ENCODE measurements around the gene SLC25A14.

Gene SLC25A14

DNA sequence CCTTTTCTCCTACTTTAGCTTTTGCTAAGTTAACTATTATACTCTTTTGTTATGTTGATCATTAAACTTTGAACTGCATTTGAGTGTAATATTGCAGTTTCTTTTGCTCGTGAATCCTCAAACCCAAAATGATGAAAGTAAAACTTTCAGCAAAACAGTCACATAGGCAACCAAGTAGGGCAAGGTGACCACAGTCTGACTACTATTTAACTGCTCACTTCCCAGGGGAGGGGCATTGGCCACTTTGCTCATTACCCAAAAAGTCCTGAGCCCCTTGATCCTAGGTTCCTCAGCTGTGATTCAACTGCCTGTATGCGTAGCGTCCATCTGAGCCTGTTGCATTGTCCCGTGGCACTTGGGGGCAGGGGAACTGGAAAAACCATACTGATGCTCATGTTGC is 79.0 kb downstream of the SLC25A14 start:
- H3K36me3 ChIP-seq (ENCODE audit: insufficient read depth, low read length) = peaks cover 10% of the 10 kb centered on the region
- no peak overlapping the region for H2AFZ ChIP-seq (ENCODE audit: low read length)
- H3K9ac ChIP-seq (ENCODE audit: low read length) = no peak overlapping the region
- H3K79me2 ChIP-seq (ENCODE audit: insufficient read depth, low read length) = no peaks in the 10 kb centered on the region
- peaks cover 10% of the 10 kb centered on the region for H3K4me1 ChIP-seq (ENCODE audit: insufficient read depth, low read length, severe bottlenecking)
- no peaks in the 10 kb centered on the region for H3K27me3 ChIP-seq (ENCODE audit: insufficient read depth, low read length)
- no peaks in the 10 kb centered on the region for H3K9me3 ChIP-seq (ENCODE audit: low read length)
- H3K4me3 ChIP-seq (ENCODE audit: low read depth, low read length, poor library complexity, severe bottlenecking) = no peak overlapping the region
- no peaks in the 10 kb centered on the region for H4K20me1 ChIP-seq (ENCODE audit: insufficient read depth, low read length)
- no peak for TF ChIP-seq EZH2 (IDR thresholded peaks at IDR 0.05; ENCODE audit: borderline replicate concordance, low read length)
- TF ChIP-seq, protein P1, sequence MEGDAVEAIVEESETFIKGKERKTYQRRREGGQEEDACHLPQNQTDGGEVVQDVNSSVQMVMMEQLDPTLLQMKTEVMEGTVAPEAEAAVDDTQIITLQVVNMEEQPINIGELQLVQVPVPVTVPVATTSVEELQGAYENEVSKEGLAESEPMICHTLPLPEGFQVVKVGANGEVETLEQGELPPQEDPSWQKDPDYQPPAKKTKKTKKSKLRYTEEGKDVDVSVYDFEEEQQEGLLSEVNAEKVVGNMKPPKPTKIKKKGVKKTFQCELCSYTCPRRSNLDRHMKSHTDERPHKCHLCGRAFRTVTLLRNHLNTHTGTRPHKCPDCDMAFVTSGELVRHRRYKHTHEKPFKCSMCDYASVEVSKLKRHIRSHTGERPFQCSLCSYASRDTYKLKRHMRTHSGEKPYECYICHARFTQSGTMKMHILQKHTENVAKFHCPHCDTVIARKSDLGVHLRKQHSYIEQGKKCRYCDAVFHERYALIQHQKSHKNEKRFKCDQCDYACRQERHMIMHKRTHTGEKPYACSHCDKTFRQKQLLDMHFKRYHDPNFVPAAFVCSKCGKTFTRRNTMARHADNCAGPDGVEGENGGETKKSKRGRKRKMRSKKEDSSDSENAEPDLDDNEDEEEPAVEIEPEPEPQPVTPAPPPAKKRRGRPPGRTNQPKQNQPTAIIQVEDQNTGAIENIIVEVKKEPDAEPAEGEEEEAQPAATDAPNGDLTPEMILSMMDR (IDR thresholded peaks at IDR 0.05; ENCODE audit: low read length) = no peak
- no peaks in the 10 kb centered on the region for H3F3A ChIP-seq (ENCODE audit: insufficient read depth, low read length)
- no peak overlapping the region for H3K4me2 ChIP-seq (ENCODE audit: low read length)
- no peaks in the 10 kb centered on the region for H3K9me2 ChIP-seq (ENCODE audit: low read depth, low read length)
- H3K27ac ChIP-seq (ENCODE audit: low read depth, low read length, poor library complexity, severe bottlenecking) = no peak overlapping the region

DNA sequence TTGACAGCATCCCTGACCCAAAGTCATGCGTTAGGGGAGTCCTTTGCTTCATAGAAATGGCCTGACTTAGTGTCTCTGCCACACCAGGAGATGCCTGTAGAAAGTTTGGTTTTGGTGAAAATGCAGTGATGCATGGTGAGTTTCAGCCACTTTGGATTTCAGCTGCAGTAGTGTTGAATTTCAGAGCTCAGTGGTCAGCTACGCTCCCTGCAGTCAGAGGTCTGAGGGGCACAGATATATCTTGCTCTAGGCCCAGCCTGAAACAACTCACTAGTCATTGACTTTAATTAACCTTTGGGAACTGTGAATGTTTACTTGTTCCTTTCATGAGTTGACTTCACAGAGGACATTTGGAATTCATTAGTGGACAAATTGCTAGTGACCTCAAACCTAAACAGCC is 79.5 kb downstream of the SLC25A14 start:
- no peaks in the 10 kb centered on the region for H4K20me1 ChIP-seq (ENCODE audit: insufficient read depth, low read length)

More for the DNA sequence above, 79.5 kb downstream of the SLC25A14 start:
- no peak for TF ChIP-seq EZH2 (IDR thresholded peaks at IDR 0.05; ENCODE audit: borderline replicate concordance, low read length)
- TF ChIP-seq, protein P1 (IDR thresholded peaks at IDR 0.05; ENCODE audit: low read length) = no peak
- Histone ChIP-seq H3K27ac (ENCODE audit: low read depth, low read length, poor library complexity, severe bottlenecking) (no peak overlapping the region), H3K27me3 (ENCODE audit: insufficient read depth, low read length) (no peaks in the 10 kb centered on the region), H3K9me2 (ENCODE audit: low read depth, low read length) (no peaks in the 10 kb centered on the region), H3K4me3 (ENCODE audit: low read depth, low read length, poor library complexity, severe bottlenecking) (no peak overlapping the region), H2AFZ (ENCODE audit: low read length) (no peak overlapping the region), H3F3A (ENCODE audit: insufficient read depth, low read length) (no peaks in the 10 kb centered on the region), H3K4me1 (ENCODE audit: insufficient read depth, low read length, severe bottlenecking) (peaks cover 10% of the 10 kb centered on the region), H3K9me3 (ENCODE audit: low read length) (no peaks in the 10 kb centered on the region), H3K4me2 (ENCODE audit: low read length) (no peak overlapping the region), H3K9ac (ENCODE audit: low read length) (no peak overlapping the region), H3K36me3 (ENCODE audit: insufficient read depth, low read length) (peaks cover 6% of the 10 kb centered on the region), H3K79me2 (ENCODE audit: insufficient read depth, low read length) (no peaks in the 10 kb centered on the region)
